Natural killer cell (primary cell): Measurements from ENCODE around the gene B4GALT2. TPM values are rescaled to one million over a fixed set of nuclear protein-coding genes. Genes with fewer than 3 reads are reported as not detected.

Experiments used
- ATAC-seq, 3 donors: fragments of 150-1000 bp in 2 of 3; fragments of 200-7000 bp in 1 of 3; cut with Tn5 transposase; 1 replicate in 1 of 3; 2 replicates in 2 of 3; pipeline ENCODE4 v1.10.0; 2021; ENCODE audit warnings: mild to moderate bottlenecking in 2 of 3, moderate library complexity in 2 of 3
- DNase-seq, 2 donors: peaks; one replicate each; pipeline versions ENCODE4 v3.0.0 to v3.0.0-alpha.2; 2013 to 2021; ENCODE audit warnings: mixed read lengths in 1 of 2
- H3K27ac ChIP-seq: one replicate; pipeline ENCODE4 v1.5.1; 2013; ENCODE audit warnings: mild to moderate bottlenecking, low read length
- H3K27me3 ChIP-seq: one replicate; pipeline ENCODE4 v1.6.1; 2013; ENCODE audit warnings: low read length; ENCODE audit not compliant: control insufficient read depth, insufficient read depth
- H3K36me3 ChIP-seq: one replicate; pipeline ENCODE4 v1.6.1; 2013; ENCODE audit warnings: low read length; ENCODE audit not compliant: control insufficient read depth, insufficient read depth
- H3K4me1 ChIP-seq: one replicate; pipeline ENCODE4 v1.6.1; 2013; ENCODE audit warnings: low read length; ENCODE audit not compliant: control insufficient read depth, insufficient read depth
- H3K4me3 ChIP-seq: one replicate; pipeline ENCODE4 v1.5.1; 2013; ENCODE audit warnings: low read length
- H3K9me3 ChIP-seq: one replicate; pipeline ENCODE4 v1.6.1; 2013; ENCODE audit warnings: low read length; ENCODE audit not compliant: control insufficient read depth, insufficient read depth
- H3K27ac Mint-ChIP-seq, 2 donors: one replicate each; pipeline ENCODE4 v1.8.0; 2022; ENCODE audit warnings: mild to moderate bottlenecking in 2 of 2, mixed read lengths in 2 of 2, moderate library complexity in 1 of 2
- H3K27me3 Mint-ChIP-seq, 2 donors: one replicate each; pipeline ENCODE4 v1.8.0; 2022; ENCODE audit warnings: low read depth in 2 of 2, mixed read lengths in 2 of 2
- H3K36me3 Mint-ChIP-seq: one replicate; pipeline ENCODE4 v1.8.0; 2022; ENCODE audit warnings: mixed read lengths
- H3K4me1 Mint-ChIP-seq, 2 donors: one replicate each; pipeline ENCODE4 v1.8.0; 2022; ENCODE audit warnings: mixed read lengths in 2 of 2
- H3K4me3 Mint-ChIP-seq: one replicate; pipeline ENCODE4 v1.8.0; 2022; ENCODE audit warnings: mild to moderate bottlenecking, moderate library complexity, mixed read lengths
- H3K9me3 Mint-ChIP-seq, 2 donors: one replicate each; pipeline ENCODE4 v1.8.0; 2022; ENCODE audit warnings: mixed read lengths in 2 of 2
- CTCF ChIP-seq: fragments of 200-600 bp; IDR thresholded peaks from one replicate; pipeline ENCODE4 v1.8.0; 2022; ENCODE audit warnings: antibody characterized with exemption
- WGBS: methylation state at CpG from one replicate; pipeline ENCODE4 v1.1.7; 2013; ENCODE audit warnings: missing lambda C conversion rate; ENCODE audit not compliant: insufficient coverage; 5-methylcytosine and 5-hydroxymethylcytosine counted together
- intact Hi-C: fragments of 100-400 bp; cut with micrococcal nuclease; formaldehyde crosslinking; loops from one replicate; pipeline ENCODE4 v1.14.2; 2022
- total RNA-seq, 4 donors: library from RNA; stranded (reverse); fragments of 120-200 nt in 1 of 4; gene quantifications; one replicate each; pipeline versions ENCODE4 v1.2.3 to v1.2.4, GENCODE V29; 2013 to 2022

B4GALT2 gene
- total RNA-seq, 3 donors from 2014 or later (not counting 1 experiment from before 2014, with no cell fraction given): 1.5 to 5.5 (median 2.2) TPM

DNA sequence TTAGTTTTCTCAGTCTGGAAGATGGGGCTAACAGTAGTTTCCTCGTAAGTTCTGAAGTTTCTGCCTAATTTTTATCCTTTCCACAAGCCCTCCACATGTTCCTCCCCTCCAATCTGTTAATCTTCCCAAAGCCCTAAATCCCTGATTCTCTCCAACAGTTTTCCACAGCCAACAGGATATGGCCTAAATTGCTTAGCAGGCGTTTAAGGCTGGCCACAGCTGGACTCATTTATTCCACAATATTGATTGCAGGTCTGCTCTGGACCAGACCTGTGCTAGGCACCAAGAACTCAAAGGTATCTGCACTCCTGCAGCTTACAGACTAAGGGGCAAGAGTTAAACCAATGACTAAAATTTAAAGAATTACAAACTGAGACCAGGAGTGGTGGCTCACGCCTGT lies 48.3 kb downstream of the B4GALT2 start:
- intact Hi-C loops: no loop called here
- Histone ChIP-seq H3K27ac (no peak overlapping the region), H3K9me3 (no peaks in the 10 kb centered on the region), H3K27me3 (no peaks in the 10 kb centered on the region), H3K36me3 (no peaks in the 10 kb centered on the region), H3K4me3 (no peak overlapping the region), H3K4me1 (peaks cover 23% of the 10 kb centered on the region)
- Mint-ChIP-seq H3K27me3 (peaks cover 0 to 2% of the 10 kb centered on the region in 2 donors), H3K9me3 (no peaks in the 10 kb centered on the region), H3K36me3 (no peaks in the 10 kb centered on the region), H3K4me1 (peaks cover 13 to 20% of the 10 kb centered on the region in 2 donors), H3K27ac (no peak overlapping the region), H3K4me3 (no peak overlapping the region)
- ATAC-seq (no peak), DNase-seq (no peak)
- no peak for TF ChIP-seq CTCF
- 89% methylated on average over 3 of the region's 3 CpGs for WGBS

- TF ChIP-seq CTCF: no peak
- peaks cover 0 to 2% of the 10 kb centered on the region in 2 donors for H3K27me3 Mint-ChIP-seq
- H3K27ac Mint-ChIP-seq: peak overlapping the region; percentile 74 to 90
- H3K36me3 Mint-ChIP-seq: no peaks in the 10 kb centered on the region
- intact Hi-C loops: no loop called here
- 36% methylated on average over 17 of the region's 17 CpGs for WGBS
- Histone ChIP-seq H3K4me3 (peak overlapping the region; percentile 74), H3K27me3 (no peaks in the 10 kb centered on the region), H3K27ac (peak overlapping the region; percentile 72), H3K4me1 (peaks cover 23% of the 10 kb centered on the region), H3K9me3 (no peaks in the 10 kb centered on the region), H3K36me3 (no peaks in the 10 kb centered on the region)
- DNase-seq: peak in 1 of 2 donors; percentile 21
- H3K9me3 Mint-ChIP-seq: no peaks in the 10 kb centered on the region
- peak overlapping the region; percentile 94 for H3K4me3 Mint-ChIP-seq
- H3K4me1 Mint-ChIP-seq: peaks cover 13 to 20% of the 10 kb centered on the region in 2 donors
- peak; percentile 6 to 14 (median 14) for ATAC-seq
These were observed 50.4 kb downstream of the B4GALT2 start for GRCh38 chr1:44029260-44029910.

GRCh38 chr1:44029911-44030604 lies 51.0 kb downstream of the B4GALT2 start:
- intact Hi-C loops: loop anchor here (1.0 kb wide), 1 partner anchor 39 kb away; the partner anchor contains the start of gene CCDC24
- WGBS: 0% methylated on average over 75 of the region's 75 CpGs
- Histone ChIP-seq H3K36me3 (no peaks in the 10 kb centered on the region), H3K27me3 (no peaks in the 10 kb centered on the region), H3K9me3 (no peaks in the 10 kb centered on the region), H3K4me3 (peak overlapping the region; percentile 74), H3K27ac (peak overlapping the region; percentile 72), H3K4me1 (peaks cover 23% of the 10 kb centered on the region)
- no peak for TF ChIP-seq CTCF
- Mint-ChIP-seq H3K4me3 (peak overlapping the region; percentile 94), H3K36me3 (no peaks in the 10 kb centered on the region), H3K27me3 (peaks cover 0 to 2% of the 10 kb centered on the region in 2 donors), H3K27ac (peak overlapping the region; percentile 74 to 90), H3K4me1 (peaks cover 13 to 20% of the 10 kb centered on the region in 2 donors), H3K9me3 (no peaks in the 10 kb centered on the region)
- DNase-seq: peak; percentile 76 to 89
- ATAC-seq: peak; percentile 84 to 88 (median 84)
